ENCODE data around the gene MED27.
"Not testable (repeated sequence)": the region's sequence is repeated elsewhere in the genome, so short reads cannot be mapped to it uniquely, and the experiment has no call there.

The MED27 gene

DNA sequence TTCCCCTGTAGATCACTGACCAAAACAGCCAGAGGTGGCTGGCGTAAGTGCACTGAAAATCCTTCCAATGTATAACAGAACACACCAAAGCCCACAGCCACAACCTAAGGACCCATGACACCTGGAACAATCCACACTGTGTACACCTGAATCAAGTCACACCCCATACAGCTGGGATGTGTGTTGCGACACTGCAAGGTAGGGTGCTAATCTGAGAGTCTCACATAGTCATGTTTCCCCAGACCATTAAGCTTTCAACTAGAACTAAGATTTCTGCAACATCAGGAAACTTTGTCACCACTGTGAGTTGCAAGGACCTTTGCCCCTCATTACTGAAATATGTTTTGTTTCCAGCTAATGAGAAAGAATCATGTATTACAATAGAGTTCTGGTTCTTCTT, 59.4 kb downstream of the MED27 start:
- DNase-seq (ENCODE audit: low read depth in 1 of 2, low spot score in 1 of 2), result no peak

DNA sequence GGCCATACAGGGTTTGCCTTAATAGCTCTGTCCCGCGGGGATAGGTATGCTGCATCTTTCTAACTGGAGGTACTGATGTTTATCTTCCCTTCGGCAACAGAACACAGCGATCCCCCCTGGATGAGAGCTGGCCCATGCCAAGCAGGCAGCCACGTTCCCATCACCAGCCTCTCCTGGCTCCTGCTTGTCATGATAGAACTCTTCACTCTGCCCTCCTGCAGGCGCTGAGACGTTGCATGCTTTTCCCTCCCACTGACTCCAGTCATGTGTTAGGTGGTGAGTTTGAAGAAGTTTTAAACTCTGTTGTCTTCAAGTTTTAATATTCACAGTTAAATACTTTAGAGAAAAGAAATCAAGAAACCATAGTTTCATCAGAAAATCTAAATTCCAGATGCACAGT, 60.0 kb downstream of the MED27 start:
- no peak for DNase-seq (ENCODE audit: low read depth in 1 of 2, low spot score in 1 of 2)

DNA sequence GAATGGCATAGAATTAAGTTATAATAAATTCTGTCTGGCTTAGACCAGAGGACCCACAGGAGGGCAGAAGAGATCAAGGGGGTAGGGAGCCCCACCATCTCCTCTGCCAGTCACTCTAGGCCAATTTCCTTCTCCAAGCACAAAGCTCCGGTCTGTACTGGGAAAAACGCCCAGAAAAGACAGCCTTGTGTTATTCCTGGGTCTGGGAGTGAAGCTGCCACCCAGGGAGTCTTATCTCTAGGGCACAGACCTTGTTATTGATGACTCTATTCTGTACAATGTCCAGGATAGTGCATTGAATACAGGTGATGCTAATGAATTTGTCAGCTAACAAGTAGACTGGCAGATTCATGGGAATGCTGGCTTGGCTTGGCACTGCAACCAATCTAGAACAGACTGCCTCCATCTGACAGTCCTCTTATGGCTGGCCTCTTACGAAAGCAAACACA, 60.7 kb downstream of the MED27 start:
- DNase-seq (ENCODE audit: low read depth in 1 of 2, low spot score in 1 of 2), result no peak

DNA sequence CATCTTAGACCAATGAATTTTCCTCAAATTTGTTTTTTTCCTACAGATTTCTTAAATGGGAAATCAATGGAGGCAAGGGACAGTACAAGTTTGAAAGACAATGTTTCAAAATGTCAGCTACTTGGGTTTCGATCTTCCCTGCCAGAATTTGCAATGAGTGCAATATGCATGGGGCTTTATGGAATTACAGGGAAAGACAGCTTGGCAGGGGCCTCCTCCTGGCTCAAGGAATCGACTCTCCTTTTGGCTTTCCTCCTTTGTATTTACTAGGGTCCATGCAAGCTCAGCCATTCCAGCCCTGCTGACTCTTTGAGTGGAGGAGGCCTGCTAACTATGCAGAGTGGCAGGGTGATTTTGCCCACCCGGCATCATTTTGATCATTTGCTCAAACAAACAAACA, 63.2 kb downstream of the MED27 start:
- DNase-seq (ENCODE audit: low read depth in 1 of 2, low spot score in 1 of 2), result no peak

DNA sequence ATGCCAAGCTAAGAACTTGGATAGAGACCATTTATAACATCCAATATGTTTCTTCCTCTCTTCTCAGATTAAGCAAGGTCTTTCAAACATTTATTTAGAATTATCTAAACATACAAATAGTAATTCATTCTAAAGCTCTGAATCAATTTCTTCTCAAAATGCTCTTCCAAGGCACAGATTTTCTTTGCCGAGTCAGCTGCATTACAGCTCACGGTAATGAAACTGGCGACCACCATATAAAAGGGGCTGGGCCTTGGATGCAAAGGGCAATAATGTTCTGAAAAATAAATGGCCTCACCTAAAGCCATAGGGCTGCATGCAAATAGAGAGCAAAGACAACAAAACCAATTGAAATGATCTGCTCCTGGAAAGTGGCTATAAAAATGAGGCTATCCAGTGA, 63.8 kb downstream of the MED27 start:
- DNase-seq (ENCODE audit: low read depth in 1 of 2, low spot score in 1 of 2), result no peak

- no peak for DNase-seq (ENCODE audit: low read depth in 1 of 2, low spot score in 1 of 2)
These were observed 65.4 kb downstream of the MED27 start for GRCh38 chr9:132014218-132014805.

DNA sequence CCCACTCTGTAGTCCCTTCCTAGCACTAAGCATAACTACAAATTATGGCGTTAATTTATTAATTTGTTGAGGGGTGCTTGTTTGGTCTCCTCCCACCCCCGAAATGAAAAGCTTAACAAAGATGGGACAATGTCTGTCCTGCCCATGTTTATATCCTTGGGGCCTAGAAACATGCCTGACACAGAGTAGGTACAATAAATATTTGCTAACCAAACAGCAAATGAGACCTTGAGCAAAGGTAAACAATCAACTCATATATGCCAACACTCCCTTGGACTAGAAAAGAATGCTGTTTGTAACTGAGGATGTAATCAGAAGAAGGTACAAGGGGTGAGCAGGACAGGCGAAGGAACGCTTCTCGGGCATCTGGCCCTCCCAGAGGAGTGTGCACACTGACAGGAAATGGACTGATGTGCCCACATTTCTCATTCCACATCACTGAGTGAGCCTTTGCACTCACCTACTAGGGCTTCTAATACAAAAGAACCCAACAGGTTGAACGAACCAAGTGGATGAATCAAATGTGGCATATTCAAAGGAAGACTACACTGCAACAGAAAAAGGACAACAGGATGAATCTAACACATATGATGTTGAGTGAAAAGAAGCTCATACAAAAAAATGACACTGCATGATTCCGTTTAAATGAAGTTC, 66.8 kb downstream of the MED27 start:
- no peak for DNase-seq (ENCODE audit: low read depth in 1 of 2, low spot score in 1 of 2)

DNA sequence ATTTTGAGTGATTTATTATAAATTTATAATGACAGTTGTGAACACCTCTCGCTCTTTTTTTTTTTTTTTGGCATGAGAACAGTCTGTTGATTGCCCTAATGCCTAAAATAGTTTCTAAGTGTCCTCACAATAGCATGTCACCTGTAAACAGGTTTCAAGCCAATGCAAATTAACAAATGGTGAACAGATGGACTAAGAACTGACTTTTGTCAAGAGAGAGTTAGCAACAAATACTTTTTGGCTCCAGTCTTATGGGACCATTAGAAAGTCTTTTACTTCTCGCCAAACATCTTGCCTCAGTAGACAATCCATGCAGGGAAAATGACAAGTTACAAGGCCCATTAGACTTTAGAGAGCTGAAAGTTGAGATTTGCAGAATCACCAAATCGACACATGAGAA, 67.8 kb downstream of the MED27 start:
- no peak for DNase-seq (ENCODE audit: low read depth in 1 of 2, low spot score in 1 of 2)

DNA sequence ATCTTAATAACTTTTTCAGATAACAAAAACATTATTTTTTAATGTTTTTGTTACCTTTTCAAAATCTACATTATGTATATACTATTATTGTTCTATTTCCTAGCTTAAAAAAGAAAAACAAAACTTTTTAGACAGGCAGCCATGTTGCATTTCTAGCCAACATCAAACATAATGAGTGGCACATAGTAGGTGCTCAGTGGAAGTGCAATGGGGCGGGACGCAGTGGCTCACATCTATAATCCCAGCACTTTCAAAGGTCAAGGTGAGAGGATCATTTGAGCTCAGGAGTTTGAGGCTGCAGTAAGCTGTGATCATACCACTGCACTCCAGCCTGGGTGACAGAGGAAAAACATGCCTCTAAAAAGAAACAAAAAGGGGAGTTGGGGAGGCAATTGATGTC, 68.4 kb downstream of the MED27 start:
- DNase-seq (ENCODE audit: low read depth in 1 of 2, low spot score in 1 of 2), result no peak

DNA sequence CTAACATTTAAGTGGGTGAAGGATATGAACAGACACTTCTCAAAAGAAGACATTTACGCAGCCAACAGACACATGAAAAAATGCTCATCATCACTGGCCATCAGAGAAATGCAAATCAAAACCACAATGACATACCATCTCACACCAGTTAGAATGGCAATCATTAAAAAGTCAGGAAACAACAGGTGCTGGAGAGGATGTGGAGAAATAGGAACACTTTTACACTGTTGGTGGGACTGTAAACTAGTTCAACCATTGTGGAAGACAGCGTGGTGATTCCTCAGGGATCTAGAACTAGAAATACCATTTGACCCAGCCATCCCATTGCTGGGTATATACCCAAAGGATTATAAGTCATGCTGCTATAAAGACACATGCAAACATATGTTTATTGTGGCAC, 69.5 kb downstream of the MED27 start:
- DNase-seq (ENCODE audit: low read depth in 1 of 2, low spot score in 1 of 2), result not testable (repeated sequence)

- no peak for DNase-seq (ENCODE audit: low read depth in 1 of 2, low spot score in 1 of 2)
These were observed 70.5 kb downstream of the MED27 start for GRCh38 chr9:132008855-132009812.

GRCh38 chr9:132008184-132008803, 71.4 kb downstream of the MED27 start:
- no peak for DNase-seq (ENCODE audit: low read depth in 1 of 2, low spot score in 1 of 2)

- no peak for DNase-seq (ENCODE audit: low read depth in 1 of 2, low spot score in 1 of 2)
These were observed 72.2 kb downstream of the MED27 start for GRCh38 chr9:132007371-132008025.

- DNase-seq (ENCODE audit: low read depth in 1 of 2, low spot score in 1 of 2), result no peak
These were observed 72.8 kb downstream of the MED27 start for GRCh38 chr9:132006677-132007370.

- DNase-seq (ENCODE audit: low read depth in 1 of 2, low spot score in 1 of 2), result no peak
These were observed 73.8 kb downstream of the MED27 start for GRCh38 chr9:132005899-132006298.

GRCh38 chr9:132004323-132004722, 75.3 kb downstream of the MED27 start:
- no peak for DNase-seq (ENCODE audit: low read depth in 1 of 2, low spot score in 1 of 2)

DNA sequence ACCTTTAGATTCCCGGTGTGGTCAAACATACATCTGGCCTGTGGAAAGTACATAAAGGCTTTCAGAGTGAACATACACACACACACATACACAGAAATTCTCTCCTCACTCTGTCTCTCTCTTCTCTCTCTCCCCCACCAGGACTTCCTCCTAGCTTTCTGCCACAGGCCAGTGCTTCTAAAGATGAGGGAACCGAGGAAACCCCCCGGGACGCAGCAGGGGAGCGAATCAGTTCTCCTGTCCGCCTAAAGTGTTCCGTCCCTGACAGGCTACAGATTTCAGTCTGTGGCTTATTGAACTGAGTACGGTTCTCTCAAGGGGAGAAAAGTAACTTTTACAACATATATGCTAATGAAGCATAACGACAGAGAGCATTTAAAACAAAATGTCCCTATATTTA, 75.8 kb downstream of the MED27 start:
- no peak for DNase-seq (ENCODE audit: low read depth in 1 of 2, low spot score in 1 of 2)

DNA sequence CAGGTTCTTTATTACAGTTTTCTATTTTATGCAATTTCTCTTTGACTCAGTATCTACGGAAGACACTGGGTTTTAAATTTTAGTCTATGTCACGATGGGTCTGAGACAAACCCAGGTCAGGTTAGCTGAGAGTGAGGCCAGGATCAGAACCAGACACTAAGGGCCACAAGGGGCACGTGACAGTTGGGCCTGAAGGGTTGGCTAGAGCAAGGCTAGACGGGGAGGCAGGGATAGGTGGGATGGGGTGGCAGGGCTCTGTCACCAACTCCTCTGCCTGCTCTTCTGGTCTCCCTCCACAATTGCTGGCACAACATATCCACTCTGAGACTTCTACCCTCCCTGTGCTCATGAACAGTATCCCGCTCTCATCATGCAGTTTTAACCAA, 76.4 kb downstream of the MED27 start:
- DNase-seq (ENCODE audit: low read depth in 1 of 2, low spot score in 1 of 2), result no peak

DNA sequence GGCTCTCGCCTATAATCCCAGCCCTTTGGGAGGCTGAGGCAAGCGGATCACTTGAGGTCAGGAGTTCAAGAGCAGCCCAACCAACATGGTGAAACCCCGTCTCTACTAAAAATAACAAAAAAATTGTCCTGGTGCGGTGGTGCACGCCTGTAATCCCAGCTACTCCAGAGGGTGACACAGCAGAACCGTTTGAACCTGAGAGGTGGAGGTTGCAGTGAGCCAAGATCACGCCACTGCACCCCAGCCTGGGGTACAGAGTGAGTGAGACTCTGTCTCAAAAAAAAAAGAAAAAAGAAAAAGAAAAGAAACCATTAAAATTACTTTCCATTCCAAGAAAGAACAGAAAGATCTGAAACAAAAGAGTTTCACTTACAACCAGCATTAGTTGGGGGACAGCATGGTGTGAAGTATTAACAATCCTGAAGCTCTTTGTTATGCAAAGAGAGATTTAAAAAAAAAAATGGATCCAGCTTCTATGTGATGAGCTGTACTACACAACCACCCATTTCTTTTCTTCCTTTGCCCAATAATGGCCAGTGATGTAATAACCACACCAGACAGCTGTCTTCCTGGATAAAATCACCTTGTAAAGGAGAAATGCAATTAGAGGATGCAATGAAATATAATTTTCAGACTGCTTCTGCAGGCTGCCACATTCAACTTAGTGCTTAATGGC, 76.9 kb downstream of the MED27 start:
- DNase-seq (ENCODE audit: low read depth in 1 of 2, low spot score in 1 of 2), result no peak

DNA sequence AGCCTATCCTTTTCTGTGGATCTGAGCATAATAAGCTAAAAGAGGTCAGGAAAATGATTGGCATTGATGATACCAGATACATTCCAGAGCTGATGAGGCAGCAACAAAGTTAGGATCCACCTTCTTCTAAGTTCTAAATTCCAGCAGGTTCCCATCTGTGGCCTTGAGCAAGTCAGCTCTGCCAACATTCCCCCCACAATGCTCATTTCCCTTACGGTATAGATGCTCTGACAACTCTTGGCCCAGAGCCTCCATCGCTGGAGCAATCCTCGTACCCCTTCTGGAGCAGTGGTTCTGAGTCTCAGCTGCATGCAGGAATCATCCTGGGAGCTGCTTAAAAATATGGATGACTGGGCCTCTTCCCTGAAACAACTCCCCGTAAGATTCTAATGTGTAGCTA, 78.1 kb downstream of the MED27 start:
- DNase-seq (ENCODE audit: low read depth in 1 of 2, low spot score in 1 of 2), result no peak

Data from activated T-helper 1 cell treated with anti-CD3 and anti-CD28 coated beads, Interleukin-2, amount 50 U/mL, for 16 hours (primary cell).